ENCODE data around the gene MPHOSPH6.

Gene MPHOSPH6

GRCh38 chr16:82187829-82188228 is 17.8 kb upstream of the MPHOSPH6 start:
- Histone ChIP-seq H3K9ac (ENCODE audit: low read length) (no peak overlapping the region), H3K9me3 (ENCODE audit: control insufficient read depth, low read length) (no peaks in the 10 kb centered on the region), H3K4me3 (ENCODE audit: low read length) (no peak overlapping the region), H3K4me1 (ENCODE audit: control insufficient read depth, insufficient read depth, low read length) (no peaks in the 10 kb centered on the region), H3K36me3 (ENCODE audit: control insufficient read depth, insufficient read depth, low read length) (no peaks in the 10 kb centered on the region), H3K27me3 (ENCODE audit: control insufficient read depth, insufficient read depth, low read length) (no peaks in the 10 kb centered on the region)

GRCh38 chr16:82185012-82185411 is 15.0 kb upstream of the MPHOSPH6 start:
- no peaks in the 10 kb centered on the region for H3K27me3 ChIP-seq (ENCODE audit: control insufficient read depth, insufficient read depth, low read length)
- no peak overlapping the region for H3K9ac ChIP-seq (ENCODE audit: low read length)
- no peaks in the 10 kb centered on the region for H3K9me3 ChIP-seq (ENCODE audit: control insufficient read depth, low read length)
- no peaks in the 10 kb centered on the region for H3K36me3 ChIP-seq (ENCODE audit: control insufficient read depth, insufficient read depth, low read length)
- H3K4me1 ChIP-seq (ENCODE audit: control insufficient read depth, insufficient read depth, low read length): no peaks in the 10 kb centered on the region
- no peak overlapping the region for H3K4me3 ChIP-seq (ENCODE audit: low read length)

DNA sequence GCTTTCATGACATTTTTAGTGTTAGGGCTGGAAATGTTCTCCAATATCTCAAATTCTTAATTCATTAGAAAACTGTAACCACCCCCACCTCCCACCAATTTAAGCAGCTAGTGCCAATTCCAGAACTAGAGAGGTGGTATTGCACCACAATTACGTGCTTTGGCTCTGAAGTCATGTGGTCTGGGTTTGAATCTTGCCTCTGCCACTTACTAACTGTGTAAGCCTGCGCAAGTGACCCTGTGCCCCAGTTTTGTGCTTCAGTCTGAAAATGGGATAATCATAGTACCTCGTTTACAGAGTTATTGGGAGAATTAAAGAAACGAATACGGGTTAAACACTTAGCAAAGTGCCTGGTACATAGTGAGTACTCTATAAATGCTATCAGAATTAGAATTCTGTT is 14.2 kb upstream of the MPHOSPH6 start:
- H3K27me3 ChIP-seq (ENCODE audit: control insufficient read depth, insufficient read depth, low read length): no peaks in the 10 kb centered on the region
- H3K9me3 ChIP-seq (ENCODE audit: control insufficient read depth, low read length): no peaks in the 10 kb centered on the region
- H3K36me3 ChIP-seq (ENCODE audit: control insufficient read depth, insufficient read depth, low read length): no peaks in the 10 kb centered on the region
- H3K4me1 ChIP-seq (ENCODE audit: control insufficient read depth, insufficient read depth, low read length): no peaks in the 10 kb centered on the region
- H3K9ac ChIP-seq (ENCODE audit: low read length): no peak overlapping the region
- H3K4me3 ChIP-seq (ENCODE audit: low read length): no peak overlapping the region

DNA sequence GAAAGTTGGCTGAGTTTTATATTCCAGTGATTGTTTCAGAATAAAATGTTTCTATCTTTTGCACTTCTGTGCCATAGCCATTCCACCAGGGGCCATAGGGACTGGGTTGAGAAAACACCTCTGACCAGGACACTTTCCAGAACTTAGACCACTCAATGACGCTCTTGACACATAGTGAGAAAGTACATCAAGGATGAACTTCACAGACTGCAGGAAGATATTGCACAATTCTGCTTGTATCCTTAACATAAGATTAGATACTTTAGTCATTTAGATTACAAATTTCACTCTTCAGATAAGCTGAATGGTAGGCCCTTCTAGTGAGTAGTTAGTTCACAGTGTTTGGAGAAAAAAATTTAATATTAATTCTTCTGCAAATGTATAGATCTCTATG is 13.0 kb upstream of the MPHOSPH6 start:
- no peaks in the 10 kb centered on the region for H3K4me1 ChIP-seq (ENCODE audit: control insufficient read depth, insufficient read depth, low read length)
- no peaks in the 10 kb centered on the region for H3K36me3 ChIP-seq (ENCODE audit: control insufficient read depth, insufficient read depth, low read length)
- no peak overlapping the region for H3K4me3 ChIP-seq (ENCODE audit: low read length)
- H3K9ac ChIP-seq (ENCODE audit: low read length): no peak overlapping the region
- H3K27me3 ChIP-seq (ENCODE audit: control insufficient read depth, insufficient read depth, low read length): no peaks in the 10 kb centered on the region
- no peaks in the 10 kb centered on the region for H3K9me3 ChIP-seq (ENCODE audit: control insufficient read depth, low read length)

GRCh38 chr16:82182266-82183003 is 12.4 kb upstream of the MPHOSPH6 start:
- no peaks in the 10 kb centered on the region for H3K36me3 ChIP-seq (ENCODE audit: control insufficient read depth, insufficient read depth, low read length)

GRCh38 chr16:82181461-82182185 is 11.6 kb upstream of the MPHOSPH6 start:
- H3K27me3 ChIP-seq (ENCODE audit: control insufficient read depth, insufficient read depth, low read length): no peaks in the 10 kb centered on the region
- H3K9me3 ChIP-seq (ENCODE audit: control insufficient read depth, low read length): no peaks in the 10 kb centered on the region
- no peak overlapping the region for H3K9ac ChIP-seq (ENCODE audit: low read length)
- H3K4me3 ChIP-seq (ENCODE audit: low read length): no peak overlapping the region
- no peaks in the 10 kb centered on the region for H3K36me3 ChIP-seq (ENCODE audit: control insufficient read depth, insufficient read depth, low read length)
- H3K4me1 ChIP-seq (ENCODE audit: control insufficient read depth, insufficient read depth, low read length): no peaks in the 10 kb centered on the region

More at GRCh38 chr16:82182266-82183003, 12.4 kb upstream of the MPHOSPH6 start:
- Histone ChIP-seq H3K4me3 (ENCODE audit: low read length) (no peak overlapping the region), H3K27me3 (ENCODE audit: control insufficient read depth, insufficient read depth, low read length) (no peaks in the 10 kb centered on the region), H3K9me3 (ENCODE audit: control insufficient read depth, low read length) (no peaks in the 10 kb centered on the region), H3K9ac (ENCODE audit: low read length) (no peak overlapping the region), H3K4me1 (ENCODE audit: control insufficient read depth, insufficient read depth, low read length) (no peaks in the 10 kb centered on the region)

GRCh38 chr16:82178352-82178751 is 8.3 kb upstream of the MPHOSPH6 start:
- Histone ChIP-seq H3K4me1 (ENCODE audit: control insufficient read depth, insufficient read depth, low read length) (no peaks in the 10 kb centered on the region), H3K36me3 (ENCODE audit: control insufficient read depth, insufficient read depth, low read length) (no peaks in the 10 kb centered on the region), H3K9me3 (ENCODE audit: control insufficient read depth, low read length) (no peaks in the 10 kb centered on the region), H3K27me3 (ENCODE audit: control insufficient read depth, insufficient read depth, low read length) (no peaks in the 10 kb centered on the region), H3K4me3 (ENCODE audit: low read length) (no peak overlapping the region), H3K9ac (ENCODE audit: low read length) (no peak overlapping the region)

DNA sequence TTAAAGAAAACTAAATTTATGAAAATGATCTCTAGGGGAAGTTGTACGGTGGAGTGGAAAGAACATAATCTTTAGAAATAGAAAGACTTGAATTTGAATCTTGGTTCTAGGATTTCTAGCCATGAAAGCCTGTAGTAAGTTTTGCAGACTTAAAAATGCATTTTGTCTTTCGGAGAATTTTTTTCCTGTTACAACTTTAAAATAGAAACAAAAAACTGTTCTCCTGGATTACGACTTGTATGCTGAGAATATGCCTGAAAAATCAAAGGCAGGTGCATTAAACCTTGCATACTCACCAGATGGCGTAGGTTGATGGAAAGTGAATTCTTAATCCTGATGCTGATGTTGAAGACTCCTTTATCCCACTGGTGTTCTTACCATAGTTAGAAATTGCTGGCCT is 7.5 kb upstream of the MPHOSPH6 start:
- no peaks in the 10 kb centered on the region for H3K9me3 ChIP-seq (ENCODE audit: control insufficient read depth, low read length)
- H3K36me3 ChIP-seq (ENCODE audit: control insufficient read depth, insufficient read depth, low read length): no peaks in the 10 kb centered on the region
- H3K27me3 ChIP-seq (ENCODE audit: control insufficient read depth, insufficient read depth, low read length): peaks cover 2% of the 10 kb centered on the region
- H3K4me1 ChIP-seq (ENCODE audit: control insufficient read depth, insufficient read depth, low read length): no peaks in the 10 kb centered on the region
- H3K4me3 ChIP-seq (ENCODE audit: low read length): no peak overlapping the region
- no peak overlapping the region for H3K9ac ChIP-seq (ENCODE audit: low read length)

GRCh38 chr16:82176204-82176603 is 6.2 kb upstream of the MPHOSPH6 start:
- Histone ChIP-seq H3K9ac (ENCODE audit: low read length) (no peak overlapping the region), H3K36me3 (ENCODE audit: control insufficient read depth, insufficient read depth, low read length) (no peaks in the 10 kb centered on the region), H3K27me3 (ENCODE audit: control insufficient read depth, insufficient read depth, low read length) (peaks cover 15% of the 10 kb centered on the region), H3K4me1 (ENCODE audit: control insufficient read depth, insufficient read depth, low read length) (no peaks in the 10 kb centered on the region), H3K9me3 (ENCODE audit: control insufficient read depth, low read length) (no peaks in the 10 kb centered on the region), H3K4me3 (ENCODE audit: low read length) (no peak overlapping the region)

GRCh38 chr16:82175627-82176026 is 5.6 kb upstream of the MPHOSPH6 start:
- Histone ChIP-seq H3K4me1 (ENCODE audit: control insufficient read depth, insufficient read depth, low read length) (peaks cover under 1% of the 10 kb centered on the region), H3K9me3 (ENCODE audit: control insufficient read depth, low read length) (no peaks in the 10 kb centered on the region), H3K4me3 (ENCODE audit: low read length) (no peak overlapping the region), H3K36me3 (ENCODE audit: control insufficient read depth, insufficient read depth, low read length) (no peaks in the 10 kb centered on the region), H3K27me3 (ENCODE audit: control insufficient read depth, insufficient read depth, low read length) (peaks cover 19% of the 10 kb centered on the region), H3K9ac (ENCODE audit: low read length) (no peak overlapping the region)

GRCh38 chr16:82167670-82168069 is 2.4 kb downstream of the MPHOSPH6 start:
- Histone ChIP-seq H3K9ac (ENCODE audit: low read length) (no peak overlapping the region), H3K36me3 (ENCODE audit: control insufficient read depth, insufficient read depth, low read length) (peaks cover 1% of the 10 kb centered on the region), H3K9me3 (ENCODE audit: control insufficient read depth, low read length) (no peaks in the 10 kb centered on the region), H3K4me1 (ENCODE audit: control insufficient read depth, insufficient read depth, low read length) (peaks cover 10% of the 10 kb centered on the region), H3K27me3 (ENCODE audit: control insufficient read depth, insufficient read depth, low read length) (peaks cover 22% of the 10 kb centered on the region), H3K4me3 (ENCODE audit: low read length) (no peak overlapping the region)

DNA sequence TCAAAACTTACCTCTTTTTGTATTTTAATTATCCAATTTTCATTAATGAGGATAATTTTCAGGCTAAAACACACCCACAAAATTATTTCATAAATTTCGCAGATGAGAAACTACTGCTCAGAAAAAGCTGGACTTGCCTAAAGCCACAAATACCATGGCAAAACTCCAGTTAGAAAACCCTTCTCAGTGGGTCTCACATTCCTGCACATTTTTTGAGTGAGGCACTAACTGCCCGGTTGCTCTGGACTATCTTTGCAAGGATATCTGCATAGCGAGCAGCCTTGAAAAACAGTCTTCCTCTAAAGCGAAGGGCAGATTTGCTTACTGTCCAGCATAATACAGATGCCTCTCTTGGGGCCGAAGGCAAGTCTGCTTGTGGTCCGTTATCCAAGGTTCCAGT is 9.8 kb downstream of the MPHOSPH6 start:
- Histone ChIP-seq H3K9ac (ENCODE audit: low read length) (no peak overlapping the region), H3K36me3 (ENCODE audit: control insufficient read depth, insufficient read depth, low read length) (peaks cover 7% of the 10 kb centered on the region), H3K27me3 (ENCODE audit: control insufficient read depth, insufficient read depth, low read length) (no peaks in the 10 kb centered on the region), H3K9me3 (ENCODE audit: control insufficient read depth, low read length) (no peaks in the 10 kb centered on the region), H3K4me3 (ENCODE audit: low read length) (no peak overlapping the region), H3K4me1 (ENCODE audit: control insufficient read depth, insufficient read depth, low read length) (no peaks in the 10 kb centered on the region)

All from mucosa of stomach (tissue), 1 donor.